Sigmoid colon (tissue), 4 donors: Measurements from ENCODE around the gene MSANTD1.

Experiments used
- CTCF ChIP-seq, 4 experiments: fragments of 450-650 bp in 3 of 4; fragments of 200-600 bp in 1 of 4; IDR thresholded peaks; one replicate each; pipeline ENCODE4 v1.5.1; 2016 to 2019; ENCODE audit warnings: antibody characterized with exemption in 4 of 4, mild to moderate bottlenecking in 3 of 4, moderate library complexity in 2 of 4
- EP300 ChIP-seq, 4 donors: sonication (generic); formaldehyde crosslinking; IDR thresholded peaks; one replicate each; pipeline ENCODE4 v1.6.1; 2017; ENCODE audit warnings: antibody characterized with exemption in 4 of 4
- POLR2A ChIP-seq, 2 donors: fragments of 450-650 bp; IDR thresholded peaks; one replicate each; pipeline ENCODE4 v1.6.1; 2016; ENCODE audit warnings: antibody characterized with exemption in 2 of 2, mild to moderate bottlenecking in 2 of 2, moderate library complexity in 2 of 2
- POLR2AphosphoS5 ChIP-seq, 4 donors: sonication (generic); formaldehyde crosslinking; IDR thresholded peaks; one replicate each; pipeline ENCODE4 v1.6.1; 2017; ENCODE audit warnings: antibody characterized with exemption in 4 of 4

GRCh38 chr4:3206439-3207100 is 42.4 kb upstream of the MSANTD1 start:
- no peak for TF ChIP-seq POLR2A (IDR thresholded peaks at IDR 0.05)
- no peak for TF ChIP-seq CTCF (IDR thresholded peaks at IDR 0.05)
- TF ChIP-seq EP300 (IDR thresholded peaks at IDR 0.05): no peak
- no peak for TF ChIP-seq POLR2AphosphoS5 (IDR thresholded peaks at IDR 0.05)
